ENCODE measurements around the gene RAI1.

DNA sequence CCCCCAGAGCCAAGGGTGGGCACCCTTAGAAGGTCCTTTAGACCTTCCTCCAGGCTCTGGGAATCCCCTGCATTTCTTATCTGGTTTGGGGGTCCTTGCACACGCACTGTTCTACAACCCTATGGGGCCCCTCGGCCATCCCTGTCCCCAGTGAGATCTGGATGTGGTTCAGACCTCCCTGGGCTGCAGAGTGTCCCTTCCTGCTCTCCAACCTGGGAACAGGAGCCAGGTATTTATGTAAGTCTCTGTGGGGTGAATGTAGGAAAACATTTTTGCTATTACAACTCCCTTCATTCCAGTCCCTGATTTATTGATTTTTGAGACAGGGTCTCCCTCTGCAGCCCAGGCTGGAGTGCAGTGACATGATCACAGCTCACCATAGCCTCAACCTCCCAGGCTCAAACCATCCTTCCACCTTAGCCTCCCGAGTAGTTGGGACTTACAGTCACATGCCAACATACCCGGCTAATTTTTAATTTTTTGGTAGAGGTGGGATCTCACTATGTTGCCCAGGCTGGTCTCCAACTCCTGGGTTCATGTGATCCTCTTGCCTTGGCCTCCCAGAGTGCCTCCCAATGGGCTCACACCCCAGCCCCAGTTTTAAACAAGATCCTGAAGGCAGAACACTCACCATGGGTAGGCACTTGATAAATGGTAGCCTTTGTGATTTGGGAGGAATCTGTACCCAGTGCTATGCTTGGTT lies 61.6 kb downstream of the RAI1 start:
- no peak for TF ChIP-seq POLR2A (IDR thresholded peaks at IDR 0.05)
- TF ChIP-seq, protein P1, sequence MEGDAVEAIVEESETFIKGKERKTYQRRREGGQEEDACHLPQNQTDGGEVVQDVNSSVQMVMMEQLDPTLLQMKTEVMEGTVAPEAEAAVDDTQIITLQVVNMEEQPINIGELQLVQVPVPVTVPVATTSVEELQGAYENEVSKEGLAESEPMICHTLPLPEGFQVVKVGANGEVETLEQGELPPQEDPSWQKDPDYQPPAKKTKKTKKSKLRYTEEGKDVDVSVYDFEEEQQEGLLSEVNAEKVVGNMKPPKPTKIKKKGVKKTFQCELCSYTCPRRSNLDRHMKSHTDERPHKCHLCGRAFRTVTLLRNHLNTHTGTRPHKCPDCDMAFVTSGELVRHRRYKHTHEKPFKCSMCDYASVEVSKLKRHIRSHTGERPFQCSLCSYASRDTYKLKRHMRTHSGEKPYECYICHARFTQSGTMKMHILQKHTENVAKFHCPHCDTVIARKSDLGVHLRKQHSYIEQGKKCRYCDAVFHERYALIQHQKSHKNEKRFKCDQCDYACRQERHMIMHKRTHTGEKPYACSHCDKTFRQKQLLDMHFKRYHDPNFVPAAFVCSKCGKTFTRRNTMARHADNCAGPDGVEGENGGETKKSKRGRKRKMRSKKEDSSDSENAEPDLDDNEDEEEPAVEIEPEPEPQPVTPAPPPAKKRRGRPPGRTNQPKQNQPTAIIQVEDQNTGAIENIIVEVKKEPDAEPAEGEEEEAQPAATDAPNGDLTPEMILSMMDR (IDR thresholded peaks at IDR 0.05 in 8 of 11, conservative IDR thresholded peaks at IDR 0.05 in 3 of 11): no peak

Measured in spleen (tissue), 7 donors.